Measurements from ENCODE around the gene LRRN3.

DNA sequence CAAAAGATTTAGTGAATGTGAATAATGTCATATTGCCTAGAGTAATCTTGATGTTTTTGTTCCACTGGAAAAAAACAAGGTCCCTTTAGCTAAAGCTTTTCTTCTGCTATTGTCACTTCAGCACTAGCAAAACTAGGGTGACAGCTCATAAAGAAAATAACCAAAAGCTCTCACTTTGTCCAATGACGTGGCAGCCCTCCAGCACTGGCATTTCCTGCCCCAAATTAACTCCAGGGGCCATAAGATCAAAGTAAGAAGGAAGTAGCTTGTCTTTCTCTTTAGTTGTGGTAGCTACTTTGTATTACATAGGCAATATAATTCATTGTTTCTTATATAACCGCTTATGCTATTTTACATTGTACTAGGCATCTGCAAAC, 47.3 kb downstream of the LRRN3 start:
- TF ChIP-seq, protein P1, sequence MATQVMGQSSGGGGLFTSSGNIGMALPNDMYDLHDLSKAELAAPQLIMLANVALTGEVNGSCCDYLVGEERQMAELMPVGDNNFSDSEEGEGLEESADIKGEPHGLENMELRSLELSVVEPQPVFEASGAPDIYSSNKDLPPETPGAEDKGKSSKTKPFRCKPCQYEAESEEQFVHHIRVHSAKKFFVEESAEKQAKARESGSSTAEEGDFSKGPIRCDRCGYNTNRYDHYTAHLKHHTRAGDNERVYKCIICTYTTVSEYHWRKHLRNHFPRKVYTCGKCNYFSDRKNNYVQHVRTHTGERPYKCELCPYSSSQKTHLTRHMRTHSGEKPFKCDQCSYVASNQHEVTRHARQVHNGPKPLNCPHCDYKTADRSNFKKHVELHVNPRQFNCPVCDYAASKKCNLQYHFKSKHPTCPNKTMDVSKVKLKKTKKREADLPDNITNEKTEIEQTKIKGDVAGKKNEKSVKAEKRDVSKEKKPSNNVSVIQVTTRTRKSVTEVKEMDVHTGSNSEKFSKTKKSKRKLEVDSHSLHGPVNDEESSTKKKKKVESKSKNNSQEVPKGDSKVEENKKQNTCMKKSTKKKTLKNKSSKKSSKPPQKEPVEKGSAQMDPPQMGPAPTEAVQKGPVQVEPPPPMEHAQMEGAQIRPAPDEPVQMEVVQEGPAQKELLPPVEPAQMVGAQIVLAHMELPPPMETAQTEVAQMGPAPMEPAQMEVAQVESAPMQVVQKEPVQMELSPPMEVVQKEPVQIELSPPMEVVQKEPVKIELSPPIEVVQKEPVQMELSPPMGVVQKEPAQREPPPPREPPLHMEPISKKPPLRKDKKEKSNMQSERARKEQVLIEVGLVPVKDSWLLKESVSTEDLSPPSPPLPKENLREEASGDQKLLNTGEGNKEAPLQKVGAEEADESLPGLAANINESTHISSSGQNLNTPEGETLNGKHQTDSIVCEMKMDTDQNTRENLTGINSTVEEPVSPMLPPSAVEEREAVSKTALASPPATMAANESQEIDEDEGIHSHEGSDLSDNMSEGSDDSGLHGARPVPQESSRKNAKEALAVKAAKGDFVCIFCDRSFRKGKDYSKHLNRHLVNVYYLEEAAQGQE (IDR thresholded peaks at IDR 0.05; ENCODE audit: insufficient read depth in 1 of 2, low read depth in 2 of 2, low read length in 2 of 2), result no peak
- TF ChIP-seq TAF1 (IDR thresholded peaks at IDR 0.05; ENCODE audit: borderline replicate concordance, insufficient read depth, low read length) (no peak), POLR2AphosphoS5 (IDR thresholded peaks at IDR 0.05; ENCODE audit: low read depth, low read length) (no peak)
